ENCODE data around the gene DPP10.

DNA sequence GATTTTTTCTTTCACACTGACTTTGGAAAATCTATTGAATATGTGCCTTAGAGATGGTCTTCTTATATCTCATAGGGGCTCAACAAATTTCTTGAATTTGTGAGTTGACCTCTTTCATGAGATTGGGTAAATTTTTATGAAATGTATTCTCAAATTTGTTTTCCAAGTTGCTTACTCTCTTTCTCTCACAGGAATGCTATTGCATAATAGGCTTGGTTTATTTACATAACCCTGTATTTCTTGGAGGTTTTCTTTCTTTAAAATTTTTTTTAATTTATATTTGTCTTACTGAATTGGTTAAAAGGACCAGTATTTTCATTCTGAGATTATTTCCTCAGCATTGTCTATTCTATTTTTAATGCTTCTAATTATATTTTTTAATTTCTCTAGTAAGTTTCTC lies 917.1 kb downstream of the DPP10 start:
- TF ChIP-seq POLR2A (IDR thresholded peaks at IDR 0.05), result no peak
- TF ChIP-seq, protein P1, sequence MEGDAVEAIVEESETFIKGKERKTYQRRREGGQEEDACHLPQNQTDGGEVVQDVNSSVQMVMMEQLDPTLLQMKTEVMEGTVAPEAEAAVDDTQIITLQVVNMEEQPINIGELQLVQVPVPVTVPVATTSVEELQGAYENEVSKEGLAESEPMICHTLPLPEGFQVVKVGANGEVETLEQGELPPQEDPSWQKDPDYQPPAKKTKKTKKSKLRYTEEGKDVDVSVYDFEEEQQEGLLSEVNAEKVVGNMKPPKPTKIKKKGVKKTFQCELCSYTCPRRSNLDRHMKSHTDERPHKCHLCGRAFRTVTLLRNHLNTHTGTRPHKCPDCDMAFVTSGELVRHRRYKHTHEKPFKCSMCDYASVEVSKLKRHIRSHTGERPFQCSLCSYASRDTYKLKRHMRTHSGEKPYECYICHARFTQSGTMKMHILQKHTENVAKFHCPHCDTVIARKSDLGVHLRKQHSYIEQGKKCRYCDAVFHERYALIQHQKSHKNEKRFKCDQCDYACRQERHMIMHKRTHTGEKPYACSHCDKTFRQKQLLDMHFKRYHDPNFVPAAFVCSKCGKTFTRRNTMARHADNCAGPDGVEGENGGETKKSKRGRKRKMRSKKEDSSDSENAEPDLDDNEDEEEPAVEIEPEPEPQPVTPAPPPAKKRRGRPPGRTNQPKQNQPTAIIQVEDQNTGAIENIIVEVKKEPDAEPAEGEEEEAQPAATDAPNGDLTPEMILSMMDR (IDR thresholded peaks at IDR 0.05), result no peak

Data from body of pancreas (tissue), 4 donors.